GM23338 (cell line): Measurements from ENCODE around the gene SLC6A18.

Source experiments
- CREB1 ChIP-seq: fragments of 250-450 bp; sonication (Bioruptor Pico); IDR thresholded peaks from 2 replicates; pipeline ENCODE4 v1.5.0; 2020; ENCODE audit warnings: low read depth, mild to moderate bottlenecking, moderate library complexity
- CTCF ChIP-seq, 2 experiments: fragments of 200-600 bp in 1 of 2; sonication (generic) in 1 of 2; conservative IDR thresholded peaks; 2 replicates each; pipeline versions ENCODE4 v1.5.1 to v1.6.1; 2016 to 2017; ENCODE audit warnings: antibody characterized with exemption in 2 of 2, low read depth in 2 of 2, mild to moderate bottlenecking in 2 of 2, moderate library complexity in 1 of 2
- ETS1 ChIP-seq: IDR thresholded peaks from 2 replicates; pipeline ENCODE4 v1.6.1; 2016; ENCODE audit warnings: antibody characterized with exemption
- EZH2 ChIP-seq: fragments of 200-600 bp; sonication (generic); IDR thresholded peaks from one replicate; pipeline ENCODE4 v1.8.0; 2017; ENCODE audit warnings: antibody characterized with exemption, mild to moderate bottlenecking, low read depth; ENCODE audit not compliant: unreplicated experiment
- EZH2phosphoT487 ChIP-seq: fragments of 200-600 bp; sonication (generic); IDR thresholded peaks from one replicate; pipeline ENCODE4 v1.8.1; 2018; ENCODE audit warnings: antibody characterized with exemption; ENCODE audit not compliant: unreplicated experiment
- JUNB ChIP-seq: IDR thresholded peaks from one replicate; pipeline ENCODE4 v1.6.1; 2016; ENCODE audit warnings: antibody characterized with exemption; ENCODE audit not compliant: unreplicated experiment
- POLR2AphosphoS5 ChIP-seq: IDR thresholded peaks from 2 replicates; pipeline ENCODE4 v1.6.1; 2016; ENCODE audit warnings: antibody characterized with exemption, low read depth
- REST ChIP-seq: IDR thresholded peaks from one replicate; pipeline ENCODE4 v1.6.1; 2018; ENCODE audit warnings: antibody characterized with exemption; ENCODE audit not compliant: unreplicated experiment
- STAT1 ChIP-seq: IDR thresholded peaks from one replicate; pipeline ENCODE4 v1.6.1; 2016; ENCODE audit warnings: antibody characterized with exemption; ENCODE audit not compliant: unreplicated experiment

- TF ChIP-seq CTCF (conservative IDR thresholded peaks at IDR 0.05; ENCODE audit: low read depth in 2 of 2) (no peak), REST (no peak), EZH2phosphoT487 (no peak), POLR2AphosphoS5 (no peak), EZH2 (no peak), CREB1 (CRISPR knock-in tag) (no peak), STAT1 (no peak), ETS1 (no peak), JUNB (no peak)
These were observed 32.7 kb downstream of the SLC6A18 start for GRCh38 chr5:1257841-1258240.
